Smooth muscle cell of the coronary artery (primary cell): Measurements from ENCODE around the gene NME4. TPM values are rescaled to one million over a fixed set of nuclear protein-coding genes. Genes with fewer than 3 reads are reported as not detected.

ENCODE experiments used
- total RNA-seq: library from RNA; depleted of rRNA; stranded (reverse); fragments of >200 nt; gene quantifications from 2 replicates; pipeline ENCODE4 v1.2.3, GENCODE V29; 2014; ENCODE audit warnings: low replicate concordance

Gene NME4
- total RNA-seq: 76.3 and 99.0 TPM in 2 replicates

GRCh38 chr16:397135-397661 lies at the start of gene NME4:
Gene NME4 (plus strand): TSS chr16:397199. CDS start chr16:397223, 24 bp downstream.

GRCh38 chr16:352547-353403 lies 44.2 kb upstream of the NME4 start, which contains the start of gene AXIN1:
Gene AXIN1 (minus strand): TSS chr16:352723. CDS start chr16:347025, 5,698 bp downstream.

GRCh38 chr16:370443-370842 lies 26.6 kb upstream of the NME4 start, which contains the start of gene MRPL28:
Gene MRPL28 (minus strand): TSS chr16:370538. CDS start chr16:370218, 320 bp downstream.

GRCh38 chr16:381789-382717 lies 14.9 kb upstream of the NME4 start, which contains the start of gene PGAP6:
Gene PGAP6 (minus strand): TSS chr16:381978. CDS start chr16:381821, 157 bp downstream.

GRCh38 chr16:401468-402348 lies 4.7 kb downstream of the NME4 start, which contains the start of gene DECR2:
Gene DECR2 (plus strand): TSS chr16:401885. CDS start chr16:401964, 79 bp downstream.

GRCh38 chr16:425082-425718 lies 28.2 kb downstream of the NME4 start, which contains the start of gene RAB11FIP3:
Gene RAB11FIP3 (plus strand): TSS chr16:425649. CDS start chr16:426007, 358 bp downstream.

Other genes starting within 250 kb of the NME4 start
- not detected in 2 replicates for gene HBZ, start 244.6 kb upstream of the NME4 start, total RNA-seq
- gene HBM, start 231.2 kb upstream of the NME4 start, total RNA-seq: not detected in 2 replicates
- 0.23 TPM in 1 of 2 replicates, not detected in the other for gene HBA2, start 224.3 kb upstream of the NME4 start, total RNA-seq
- gene HBA1, start 220.5 kb upstream of the NME4 start, total RNA-seq: not detected in 2 replicates
- gene HBQ1, start 216.7 kb upstream of the NME4 start, total RNA-seq: not detected in 2 replicates
- 26.6 and 30.3 TPM in 2 replicates for gene LUC7L, start 167.8 kb upstream of the NME4 start, total RNA-seq
- 25.9 and 46.7 TPM in 2 replicates for gene FAM234A, start 162.4 kb upstream of the NME4 start, total RNA-seq
- gene RGS11, start 121.3 kb upstream of the NME4 start, total RNA-seq: 1.2 and 10.1 TPM in 2 replicates
- 2.2 and 2.9 TPM in 2 replicates for gene ARHGDIG, start 116.6 kb upstream of the NME4 start, total RNA-seq
- 0.23 and 0.38 TPM in 2 replicates for gene PDIA2, start 114.0 kb upstream of the NME4 start, total RNA-seq
- 17.8 and 17.9 TPM in 2 replicates for gene AXIN1, start 44.5 kb upstream of the NME4 start, total RNA-seq
- 36.4 and 93.1 TPM in 2 replicates for gene MRPL28, start 26.7 kb upstream of the NME4 start, total RNA-seq
- 85.1 and 108 TPM in 2 replicates for gene PGAP6, start 15.2 kb upstream of the NME4 start, total RNA-seq
- 6.6 and 12.5 TPM in 2 replicates for gene DECR2, start 4.7 kb downstream of the NME4 start, total RNA-seq
- gene RAB11FIP3, start 28.4 kb downstream of the NME4 start, total RNA-seq: 12.7 and 21.5 TPM in 2 replicates
- 12.8 and 17.1 TPM in 2 replicates for gene CAPN15, start 130.5 kb downstream of the NME4 start, total RNA-seq
- under 0.01 TPM in 1 of 2 replicates, not detected in the other for gene PRR35, start 163.2 kb downstream of the NME4 start, total RNA-seq
- 0.35 and 1.4 TPM in 2 replicates for gene NHLRC4, start 169.8 kb downstream of the NME4 start, total RNA-seq
- 18.5 and 19.5 TPM in 2 replicates for gene PIGQ, start 172.8 kb downstream of the NME4 start, total RNA-seq
- gene RAB40C, start 192.9 kb downstream of the NME4 start, total RNA-seq: 8.6 and 9.8 TPM in 2 replicates
- gene WFIKKN1, start 233.8 kb downstream of the NME4 start, total RNA-seq: 0.08 and 0.12 TPM in 2 replicates
- 81.6 and 89.4 TPM in 2 replicates for gene METTL26, start 239.1 kb downstream of the NME4 start, total RNA-seq
- gene MCRIP2, start 244.6 kb downstream of the NME4 start, total RNA-seq: 7.8 and 22.2 TPM in 2 replicates